Gastrocnemius medialis (tissue), 4 donors: ENCODE data around the gene ARHGAP10.

ENCODE experiments used
- POLR2A ChIP-seq, 2 donors: fragments of 450-650 bp; IDR thresholded peaks; one replicate each; pipeline ENCODE4 v1.6.1; 2017; ENCODE audit warnings: antibody characterized with exemption in 2 of 2, mild to moderate bottlenecking in 2 of 2, moderate library complexity in 2 of 2
- TF ChIP-seq, protein P1 (sequence below), 5 experiments: fragments of 450-650 bp in 3 of 5; fragments of 200-600 bp in 2 of 5; sonication (generic) in 2 of 5; IDR thresholded peaks in 4 of 5; conservative IDR thresholded peaks in 1 of 5; 1 replicate in 4 of 5; 2 replicates in 1 of 5; pipeline ENCODE4 v1.5.1; 2016 to 2019; ENCODE audit warnings: antibody characterized with exemption in 5 of 5, mild to moderate bottlenecking in 3 of 5, moderate library complexity in 3 of 5

DNA sequence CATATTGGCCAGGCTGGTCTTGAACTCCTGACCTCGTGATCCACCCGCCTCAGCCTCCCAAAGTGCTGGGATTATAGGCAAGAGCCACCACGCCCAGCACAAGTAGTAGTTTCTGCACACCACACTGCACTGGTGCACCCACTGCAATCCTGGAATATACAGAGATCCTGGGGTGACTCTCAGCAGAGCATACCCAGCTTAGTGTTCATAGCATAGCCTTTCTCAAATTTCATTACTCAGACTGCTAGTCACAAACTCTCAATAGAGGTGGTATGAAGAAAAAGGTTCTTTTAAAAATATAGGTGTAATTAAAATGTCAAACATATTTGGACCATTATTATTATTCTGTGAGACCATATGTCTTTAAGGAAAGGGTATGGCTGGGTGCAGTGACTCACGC, 6.2 kb upstream of the ARHGAP10 start:
- TF ChIP-seq, protein P1, sequence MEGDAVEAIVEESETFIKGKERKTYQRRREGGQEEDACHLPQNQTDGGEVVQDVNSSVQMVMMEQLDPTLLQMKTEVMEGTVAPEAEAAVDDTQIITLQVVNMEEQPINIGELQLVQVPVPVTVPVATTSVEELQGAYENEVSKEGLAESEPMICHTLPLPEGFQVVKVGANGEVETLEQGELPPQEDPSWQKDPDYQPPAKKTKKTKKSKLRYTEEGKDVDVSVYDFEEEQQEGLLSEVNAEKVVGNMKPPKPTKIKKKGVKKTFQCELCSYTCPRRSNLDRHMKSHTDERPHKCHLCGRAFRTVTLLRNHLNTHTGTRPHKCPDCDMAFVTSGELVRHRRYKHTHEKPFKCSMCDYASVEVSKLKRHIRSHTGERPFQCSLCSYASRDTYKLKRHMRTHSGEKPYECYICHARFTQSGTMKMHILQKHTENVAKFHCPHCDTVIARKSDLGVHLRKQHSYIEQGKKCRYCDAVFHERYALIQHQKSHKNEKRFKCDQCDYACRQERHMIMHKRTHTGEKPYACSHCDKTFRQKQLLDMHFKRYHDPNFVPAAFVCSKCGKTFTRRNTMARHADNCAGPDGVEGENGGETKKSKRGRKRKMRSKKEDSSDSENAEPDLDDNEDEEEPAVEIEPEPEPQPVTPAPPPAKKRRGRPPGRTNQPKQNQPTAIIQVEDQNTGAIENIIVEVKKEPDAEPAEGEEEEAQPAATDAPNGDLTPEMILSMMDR (IDR thresholded peaks at IDR 0.05 in 4 of 5, conservative IDR thresholded peaks at IDR 0.05 in 1 of 5): no peak
- no peak for TF ChIP-seq POLR2A (IDR thresholded peaks at IDR 0.05)
